ENCODE measurements around the gene SEPTIN6. TPM values are rescaled to one million over a fixed set of nuclear protein-coding genes. Genes with fewer than 3 reads are reported as not detected.
"Not testable (repeated sequence)": the region's sequence is repeated elsewhere in the genome, so short reads cannot be mapped to it uniquely, and the experiment has no call there.

SEPTIN6 gene
- polyA plus RNA-seq, 1 of the 3 experiments (the other 2 are of a cell fraction) = 33.1 TPM

DNA sequence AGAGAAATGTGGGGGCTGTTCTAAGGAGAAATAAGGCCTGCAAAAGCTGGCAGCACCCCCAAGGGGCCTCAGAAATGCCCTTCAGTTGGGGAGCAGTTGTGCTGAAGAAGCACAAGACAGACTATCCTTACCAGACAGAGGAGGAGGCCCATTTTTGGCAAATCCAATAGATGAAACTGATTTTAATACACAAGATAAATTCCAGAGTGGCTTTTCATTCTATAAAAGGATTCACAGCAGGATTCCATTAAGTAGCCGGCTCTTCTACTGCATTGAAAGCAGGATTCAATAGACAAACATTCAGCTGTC lies 8.1 kb downstream of the SEPTIN6 start (continued):
- TF ChIP-seq, protein P1, sequence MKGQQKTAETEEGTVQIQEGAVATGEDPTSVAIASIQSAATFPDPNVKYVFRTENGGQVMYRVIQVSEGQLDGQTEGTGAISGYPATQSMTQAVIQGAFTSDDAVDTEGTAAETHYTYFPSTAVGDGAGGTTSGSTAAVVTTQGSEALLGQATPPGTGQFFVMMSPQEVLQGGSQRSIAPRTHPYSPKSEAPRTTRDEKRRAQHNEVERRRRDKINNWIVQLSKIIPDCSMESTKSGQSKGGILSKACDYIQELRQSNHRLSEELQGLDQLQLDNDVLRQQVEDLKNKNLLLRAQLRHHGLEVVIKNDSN (IDR thresholded peaks at IDR 0.05; ENCODE audit: borderline replicate concordance, low read depth) = no peak
- TF ChIP-seq RXRA (IDR thresholded peaks at IDR 0.05; ENCODE audit: borderline replicate concordance, low read depth) = no peak
- no peak for TF ChIP-seq SMC3 (IDR thresholded peaks at IDR 0.05; ENCODE audit: low read depth, low read length)
- no peak for TF ChIP-seq POLR2AphosphoS5 (IDR thresholded peaks at IDR 0.05; ENCODE audit: low read depth, low read length)
- no peak for TF ChIP-seq RAD21 (IDR thresholded peaks at IDR 0.05; ENCODE audit: low read length)
- TF ChIP-seq GABPA (IDR thresholded peaks at IDR 0.05; ENCODE audit: low read depth) = no peak
- no peak for TF ChIP-seq FOXJ3 (CRISPR knock-in tag; IDR thresholded peaks at IDR 0.05)

DNA sequence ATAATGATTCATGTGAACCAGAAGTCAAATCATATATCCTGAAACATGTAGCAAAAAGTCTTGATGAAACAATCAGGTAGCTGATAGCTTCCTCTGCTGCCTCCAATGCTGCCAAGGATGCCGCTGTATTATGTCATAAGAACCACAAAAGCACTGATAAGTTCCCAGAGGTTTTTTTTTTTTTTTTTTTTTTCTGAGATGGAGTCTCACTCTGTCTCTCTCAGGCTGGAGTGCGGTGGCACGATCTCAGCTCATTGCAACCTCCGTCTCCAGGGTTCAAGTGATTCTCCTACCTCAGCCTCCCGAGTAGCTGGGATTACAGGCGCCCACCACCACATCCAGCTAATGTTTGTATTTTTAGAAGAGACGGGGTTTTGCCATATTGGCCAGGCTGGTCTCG lies 8.7 kb downstream of the SEPTIN6 start:
- POLR2A ChIA-PET = interaction anchor here (0.7 to 2.8 kb wide), 2 partner anchors 12 to 27 kb away, joined by 3 to 9 read pairs; no protein-coding TSS in a partner anchor
- CTCF ChIA-PET = interaction anchor here (1.1 to 2.3 kb wide), 2 partner anchors 8 to 14 kb away, joined by 3 to 9 read pairs; no protein-coding TSS in a partner anchor

DNA sequence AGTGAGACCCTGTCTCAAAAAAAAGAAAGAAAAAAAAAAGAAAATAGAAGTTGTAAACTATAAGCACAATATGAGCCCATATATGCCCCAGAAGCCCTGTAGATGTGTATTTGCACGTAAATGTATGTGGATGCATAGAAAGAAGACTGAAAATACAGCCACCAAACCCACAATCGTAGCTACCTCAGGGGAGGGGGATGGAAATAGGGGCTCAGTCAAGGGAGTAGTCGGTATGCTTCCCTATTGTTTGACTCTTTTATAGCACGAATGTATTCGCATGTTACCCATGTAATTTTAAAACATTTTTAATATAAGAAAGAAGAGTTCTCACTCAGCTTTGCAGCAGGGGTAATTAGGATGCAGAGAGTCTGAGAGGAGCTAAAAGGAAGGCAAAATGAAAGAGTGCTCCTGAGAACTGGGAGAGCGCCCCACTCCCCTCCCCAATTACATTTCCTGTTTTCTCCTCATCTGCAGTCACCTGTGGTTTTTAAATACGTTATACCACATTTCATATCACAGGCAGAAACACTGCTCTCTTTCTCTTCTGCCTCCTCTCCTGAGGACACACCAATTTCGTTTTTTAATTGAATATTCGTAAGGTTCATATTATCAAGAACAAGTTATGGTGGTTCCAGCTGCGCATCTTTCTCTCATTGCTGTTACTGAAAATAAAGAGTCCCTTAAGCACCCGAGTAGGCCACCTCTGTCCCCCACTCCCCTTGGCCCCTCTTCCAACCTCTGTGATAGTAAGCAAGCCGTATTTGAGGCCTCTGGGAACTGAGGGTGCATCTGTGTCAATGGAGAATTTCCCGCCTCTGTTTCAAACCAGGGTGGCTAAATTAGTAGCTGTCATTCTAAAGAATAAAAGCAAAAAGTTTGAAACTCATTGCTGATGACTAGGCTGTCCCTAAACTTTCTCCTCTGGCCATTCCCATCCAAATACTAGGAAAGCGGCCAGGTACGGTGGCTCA lies 10.7 kb downstream of the SEPTIN6 start:
- no peak for DNase-seq
- no peak for TF ChIP-seq NFIC (IDR thresholded peaks at IDR 0.05; ENCODE audit: borderline replicate concordance)
- TF ChIP-seq SIN3A (IDR thresholded peaks at IDR 0.05; ENCODE audit: borderline replicate concordance, low read depth, low read length) = no peak
- H3K4me2 ChIP-seq = no peak overlapping the region
- no peaks in the 10 kb centered on the region for H4K20me1 ChIP-seq (ENCODE audit: insufficient read depth)
- H3K79me2 ChIP-seq (ENCODE audit: insufficient read depth) = peaks cover 19% of the 10 kb centered on the region
- H3K9me2 ChIP-seq = no peaks in the 10 kb centered on the region
- H3K27me3 ChIP-seq (ENCODE audit: insufficient read depth) = peaks cover 4% of the 10 kb centered on the region; the same call in 1 of the 2 replicates
- peaks cover 5 to 23% of the 10 kb centered on the region in 2 experiments; a peak in 3 of 4 replicates for H3K4me1 ChIP-seq (ENCODE audit: control insufficient read depth in 1 of 2, insufficient read depth in 2 of 2, low read depth in 1 of 2, low read length in 1 of 2)
- H3K36me3 ChIP-seq (replicated peaks in 1 of 2; ENCODE audit: control insufficient read depth in 1 of 2, insufficient read depth in 2 of 2, low read length in 1 of 2) = no peaks in the 10 kb centered on the region
- CTCF ChIA-PET = no interaction called here
- POLR2A ChIA-PET = no interaction called here
- no peaks in the 10 kb centered on the region for H3K9me3 ChIP-seq
- no peaks in the 10 kb centered on the region for H3F3A ChIP-seq (replicated peaks; ENCODE audit: insufficient read depth)
- no peak overlapping the region for H2AFZ ChIP-seq (ENCODE audit: low read depth)
- no peak overlapping the region for H3K9ac ChIP-seq
- WGBS (ENCODE audit: low lambda C conversion rate) = 54% methylated on average over 15 of the region's 15 CpGs
- H3K27ac ChIP-seq (ENCODE audit: low read depth in 2 of 2, low read length in 1 of 2) = no peak overlapping the region
- H3K4me3 ChIP-seq (ENCODE audit: low read depth in 2 of 2, low read length in 1 of 2) = no peak overlapping the region

More for the DNA sequence above, 8.7 kb downstream of the SEPTIN6 start:
- not testable (repeated sequence) for H3K9me3 ChIP-seq; H3F3A ChIP-seq (replicated peaks; ENCODE audit: insufficient read depth); H3K4me3 ChIP-seq (ENCODE audit: low read depth in 2 of 2, low read length in 1 of 2); H3K27me3 ChIP-seq (ENCODE audit: insufficient read depth); H3K27ac ChIP-seq (ENCODE audit: low read depth in 2 of 2, low read length in 1 of 2); H4K20me1 ChIP-seq (ENCODE audit: insufficient read depth); H3K9ac ChIP-seq; H3K9me2 ChIP-seq; DNase-seq; H3K4me2 ChIP-seq; H3K36me3 ChIP-seq (replicated peaks in 1 of 2; ENCODE audit: control insufficient read depth in 1 of 2, insufficient read depth in 2 of 2, low read length in 1 of 2); H2AFZ ChIP-seq (ENCODE audit: low read depth)
- peaks cover 30% of the 10 kb centered on the region for H3K79me2 ChIP-seq (ENCODE audit: insufficient read depth)
- peaks cover 5 to 27% of the 10 kb centered on the region in 2 experiments; a peak in 3 of 4 replicates for H3K4me1 ChIP-seq (ENCODE audit: control insufficient read depth in 1 of 2, insufficient read depth in 2 of 2, low read depth in 1 of 2, low read length in 1 of 2)
- 60% methylated on average over 8 of the region's 8 CpGs for WGBS (ENCODE audit: low lambda C conversion rate)

All from SK-N-SH (cell line).